RWPE2 (cell line): ENCODE measurements around the gene SPATA1.

Source experiments
- ATAC-seq: fragments of 200-7000 bp; cut with Tn5 transposase; 3 replicates; pipeline ENCODE4 v1.9.1; 2021; ENCODE audit warnings: low read depth
- DNase-seq: peaks from one replicate; pipeline ENCODE4 v3.0.0-alpha.2; 2020; ENCODE audit warnings: low spot score
- H3K27ac ChIP-seq: fragments of 450-650 bp; 2 replicates; pipeline ENCODE4 v1.5.1; 2017; ENCODE audit warnings: mild to moderate bottlenecking; ENCODE audit not compliant: poor library complexity, severe bottlenecking
- H3K27me3 ChIP-seq: fragments of 250-450 bp; sonication (Bioruptor Pico); 2 replicates; pipeline ENCODE4 v1.5.1; 2021; ENCODE audit warnings: mild to moderate bottlenecking, moderate library complexity; ENCODE audit not compliant: insufficient read depth, poor library complexity, severe bottlenecking
- H3K36me3 ChIP-seq: fragments of 250-450 bp; sonication (Bioruptor Pico); 2 replicates; pipeline ENCODE4 v1.5.1; 2020; ENCODE audit warnings: low read depth, mild to moderate bottlenecking, moderate library complexity
- H3K4me1 ChIP-seq: fragments of 250-450 bp; sonication (Bioruptor Pico); 2 replicates; pipeline ENCODE4 v1.5.1; 2021; ENCODE audit warnings: mild to moderate bottlenecking, moderate library complexity; ENCODE audit not compliant: insufficient read depth, poor library complexity, severe bottlenecking
- H3K4me3 ChIP-seq: fragments of 250-450 bp; sonication (Bioruptor Pico); 2 replicates; pipeline ENCODE4 v1.5.1; 2021; ENCODE audit warnings: mild to moderate bottlenecking, moderate library complexity; ENCODE audit not compliant: severe bottlenecking
- H3K9me3 ChIP-seq: fragments of 250-450 bp; sonication (Bioruptor Pico); 2 replicates; pipeline ENCODE4 v1.5.1; 2021; ENCODE audit warnings: mild to moderate bottlenecking, moderate library complexity; ENCODE audit not compliant: severe bottlenecking
- TF ChIP-seq, protein P1 (sequence below): fragments of 450-650 bp; IDR thresholded peaks from one replicate; pipeline ENCODE4 v1.5.1; 2017; ENCODE audit warnings: mild to moderate bottlenecking, moderate library complexity; ENCODE audit not compliant: poor library complexity, severe bottlenecking

SPATA1 gene

DNA sequence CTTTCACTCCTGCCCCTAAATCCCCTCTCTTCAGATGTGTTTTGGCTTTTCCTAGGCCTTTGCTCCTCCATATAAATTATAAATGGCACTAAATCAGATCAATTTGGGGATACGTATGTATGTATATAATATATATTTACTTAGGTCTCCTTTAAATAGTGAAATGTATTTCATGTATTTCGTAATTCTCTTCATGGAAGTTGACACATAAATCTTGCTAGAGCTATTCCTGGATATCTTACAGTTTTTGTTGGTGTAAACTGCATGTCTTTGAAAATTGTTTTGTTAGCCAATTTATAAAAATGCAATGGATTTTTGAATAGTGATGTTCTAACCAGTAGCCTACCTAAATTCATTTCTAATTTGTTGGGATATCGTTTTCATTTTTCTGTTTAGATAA, 18.1 kb upstream of the SPATA1 start:
- Histone ChIP-seq H3K4me1 (no peaks in the 10 kb centered on the region), H3K9me3 (no peaks in the 10 kb centered on the region), H3K27ac (no peak overlapping the region), H3K4me3 (no peak overlapping the region), H3K27me3 (no peaks in the 10 kb centered on the region), H3K36me3 (peaks cover 81% of the 10 kb centered on the region)
- TF ChIP-seq, protein P1, sequence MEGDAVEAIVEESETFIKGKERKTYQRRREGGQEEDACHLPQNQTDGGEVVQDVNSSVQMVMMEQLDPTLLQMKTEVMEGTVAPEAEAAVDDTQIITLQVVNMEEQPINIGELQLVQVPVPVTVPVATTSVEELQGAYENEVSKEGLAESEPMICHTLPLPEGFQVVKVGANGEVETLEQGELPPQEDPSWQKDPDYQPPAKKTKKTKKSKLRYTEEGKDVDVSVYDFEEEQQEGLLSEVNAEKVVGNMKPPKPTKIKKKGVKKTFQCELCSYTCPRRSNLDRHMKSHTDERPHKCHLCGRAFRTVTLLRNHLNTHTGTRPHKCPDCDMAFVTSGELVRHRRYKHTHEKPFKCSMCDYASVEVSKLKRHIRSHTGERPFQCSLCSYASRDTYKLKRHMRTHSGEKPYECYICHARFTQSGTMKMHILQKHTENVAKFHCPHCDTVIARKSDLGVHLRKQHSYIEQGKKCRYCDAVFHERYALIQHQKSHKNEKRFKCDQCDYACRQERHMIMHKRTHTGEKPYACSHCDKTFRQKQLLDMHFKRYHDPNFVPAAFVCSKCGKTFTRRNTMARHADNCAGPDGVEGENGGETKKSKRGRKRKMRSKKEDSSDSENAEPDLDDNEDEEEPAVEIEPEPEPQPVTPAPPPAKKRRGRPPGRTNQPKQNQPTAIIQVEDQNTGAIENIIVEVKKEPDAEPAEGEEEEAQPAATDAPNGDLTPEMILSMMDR = no peak
- ATAC-seq (no peak), DNase-seq (no peak)

DNA sequence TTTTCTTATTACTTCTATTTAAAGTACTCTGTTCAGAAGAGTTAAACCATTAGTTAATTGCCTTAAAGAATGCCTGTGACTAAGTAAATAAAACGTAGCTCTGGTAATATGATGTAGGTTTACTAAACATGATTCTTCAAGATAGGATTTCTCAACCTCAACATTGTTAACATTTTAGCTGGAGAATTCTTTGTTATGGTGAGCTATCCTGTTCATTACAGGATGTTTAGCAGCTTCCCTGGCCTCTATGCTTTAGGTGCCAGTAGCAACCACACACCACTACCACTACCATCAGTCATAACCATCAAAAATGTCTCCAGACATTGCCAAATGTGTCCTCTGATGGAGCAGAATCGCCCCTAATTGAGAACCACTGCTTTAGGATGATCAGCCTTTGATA, 16.4 kb upstream of the SPATA1 start:
- DNase-seq = no peak

DNA sequence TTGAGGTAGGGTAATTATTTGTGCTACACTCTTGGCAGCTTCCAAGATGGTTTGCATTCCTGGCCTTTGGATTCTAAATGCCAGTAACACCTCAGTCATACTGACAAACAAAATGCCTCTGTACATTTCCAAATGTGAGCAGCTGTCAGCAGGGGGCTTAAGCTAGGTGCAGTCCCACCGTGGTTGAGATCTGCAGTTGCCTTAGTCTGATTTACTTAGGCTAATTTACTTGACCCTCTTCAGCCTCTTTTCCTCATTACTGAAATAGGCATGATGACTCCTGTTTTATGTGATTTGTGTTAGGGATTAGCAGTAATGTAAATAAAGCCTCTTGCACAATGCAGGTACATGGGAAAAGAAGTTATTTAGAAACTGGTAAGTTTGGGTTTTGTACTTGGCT, 13.5 kb upstream of the SPATA1 start:
- Histone ChIP-seq H3K27me3 (no peaks in the 10 kb centered on the region), H3K27ac (no peak overlapping the region), H3K4me3 (no peak overlapping the region), H3K9me3 (no peaks in the 10 kb centered on the region), H3K4me1 (no peaks in the 10 kb centered on the region), H3K36me3 (peaks cover 87% of the 10 kb centered on the region)
- TF ChIP-seq, protein P1 = no peak
- ATAC-seq (no peak), DNase-seq (no peak)

More for the DNA sequence above, 16.4 kb upstream of the SPATA1 start:
- Histone ChIP-seq H3K27me3 (no peaks in the 10 kb centered on the region), H3K4me3 (no peak overlapping the region), H3K9me3 (no peaks in the 10 kb centered on the region), H3K36me3 (peaks cover 76% of the 10 kb centered on the region), H3K4me1 (no peaks in the 10 kb centered on the region), H3K27ac (no peak overlapping the region)
- ATAC-seq = no peak
- TF ChIP-seq, protein P1 = no peak

DNA sequence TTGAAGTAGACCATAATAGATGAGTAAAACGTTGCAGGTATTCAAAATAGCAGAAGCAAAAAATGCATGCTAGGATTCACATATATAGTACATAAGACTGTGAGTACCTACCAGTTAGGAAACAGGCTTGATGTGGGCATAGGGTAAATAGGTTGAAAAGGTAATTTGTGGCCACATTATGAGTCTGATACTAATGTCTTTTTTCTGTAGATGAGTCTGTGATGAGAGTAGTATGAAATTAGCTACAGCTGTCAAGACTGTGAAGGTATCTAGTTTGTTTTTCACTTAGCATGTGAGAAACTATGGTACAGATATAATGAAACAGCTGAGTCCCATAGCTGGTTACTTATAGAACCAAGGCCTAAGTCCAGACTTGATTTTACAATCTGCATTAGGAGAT, 12.4 kb upstream of the SPATA1 start:
- no peaks in the 10 kb centered on the region for H3K9me3 ChIP-seq
- DNase-seq = no peak
- TF ChIP-seq, protein P1 = no peak
- H3K27me3 ChIP-seq = no peaks in the 10 kb centered on the region
- no peak for ATAC-seq
- H3K4me3 ChIP-seq = no peak overlapping the region
- H3K27ac ChIP-seq = no peak overlapping the region
- H3K36me3 ChIP-seq = peaks cover 91% of the 10 kb centered on the region
- no peaks in the 10 kb centered on the region for H3K4me1 ChIP-seq

DNA sequence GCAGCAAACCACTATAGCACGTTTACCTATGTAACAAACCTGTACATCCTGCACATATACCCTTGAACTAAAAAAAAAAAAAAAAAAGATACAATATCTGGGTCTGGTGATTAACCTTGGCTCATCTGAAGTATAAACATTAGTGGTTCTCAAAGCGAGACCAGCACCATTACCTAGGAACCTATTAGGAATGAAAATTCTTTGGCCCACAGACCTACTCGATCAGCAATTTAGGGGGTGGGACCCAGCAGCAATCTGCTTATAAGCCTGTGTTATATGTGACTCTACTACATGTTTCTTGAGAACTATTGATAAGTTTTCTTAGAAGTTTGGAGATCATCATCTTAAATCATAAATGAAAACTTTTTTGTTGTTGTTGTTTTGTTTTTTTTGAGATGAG, 9.7 kb upstream of the SPATA1 start:
- H3K9me3 ChIP-seq = no peaks in the 10 kb centered on the region
- H3K27me3 ChIP-seq = no peaks in the 10 kb centered on the region
- H3K27ac ChIP-seq = no peak overlapping the region
- ATAC-seq (no peak), DNase-seq (no peak)
- no peaks in the 10 kb centered on the region for H3K4me1 ChIP-seq
- H3K4me3 ChIP-seq = no peak overlapping the region
- H3K36me3 ChIP-seq = peaks cover 91% of the 10 kb centered on the region
- TF ChIP-seq, protein P1 = no peak
